HEK293T (cell line): ENCODE results near the gene TFEC.

ENCODE experiments used
- ARNT ChIP-seq: fragments of 450-650 bp; IDR thresholded peaks from 2 replicates; pipeline ENCODE4 v1.6.1; 2017; ENCODE audit warnings: mild to moderate bottlenecking
- BHLHE40 ChIP-seq: fragments of 450-650 bp; IDR thresholded peaks from 2 replicates; pipeline ENCODE4 v1.6.1; 2016; ENCODE audit warnings: mild to moderate bottlenecking, moderate library complexity, borderline replicate concordance
- CTBP1 ChIP-seq: fragments of 450-650 bp; IDR thresholded peaks from 2 replicates; pipeline ENCODE4 v1.6.1; 2016; ENCODE audit warnings: borderline replicate concordance
- ELF4 ChIP-seq: fragments of 450-650 bp; IDR thresholded peaks from 2 replicates; pipeline ENCODE4 v1.6.1; 2017; ENCODE audit warnings: antibody characterized with exemption
- FOXA1 ChIP-seq: fragments of 450-650 bp; IDR thresholded peaks from 2 replicates; pipeline ENCODE4 v1.6.1; 2016; ENCODE audit warnings: mild to moderate bottlenecking
- FOXK2 ChIP-seq: fragments of 450-650 bp; IDR thresholded peaks from 2 replicates; pipeline ENCODE4 v1.6.1; 2016; ENCODE audit warnings: mild to moderate bottlenecking
- HDGF ChIP-seq: fragments of 450-650 bp; IDR thresholded peaks from 2 replicates; pipeline ENCODE4 v1.6.1; 2017; ENCODE audit warnings: antibody characterized with exemption, borderline replicate concordance
- L3MBTL2 ChIP-seq: fragments of 450-650 bp; conservative IDR thresholded peaks from 2 replicates; pipeline ENCODE4 v1.6.1; 2016; ENCODE audit warnings: mild to moderate bottlenecking
- NFRKB ChIP-seq: fragments of 450-650 bp; IDR thresholded peaks from 2 replicates; pipeline ENCODE4 v1.6.1; 2016; ENCODE audit warnings: mild to moderate bottlenecking, moderate library complexity
- PKNOX1 ChIP-seq: fragments of 450-650 bp; IDR thresholded peaks from 2 replicates; pipeline ENCODE4 v1.6.1; 2016
- SP1 ChIP-seq: fragments of 450-650 bp; IDR thresholded peaks from 2 replicates; pipeline ENCODE4 v1.6.1; 2017
- SUZ12 ChIP-seq: fragments of 450-650 bp; IDR thresholded peaks from 2 replicates; pipeline ENCODE4 v1.6.1; 2016; ENCODE audit warnings: mild to moderate bottlenecking
- ZNF384 ChIP-seq: fragments of 450-650 bp; IDR thresholded peaks from 2 replicates; pipeline ENCODE4 v1.6.1; 2016

GRCh38 chr7:116041615-116042014 lies 11.1 kb upstream of the TFEC start:
- no peak for TF ChIP-seq CTBP1
- no peak for TF ChIP-seq FOXA1
- TF ChIP-seq SUZ12 = no peak
- TF ChIP-seq NFRKB = no peak
- TF ChIP-seq FOXK2 = no peak
- no peak for TF ChIP-seq HDGF
- TF ChIP-seq L3MBTL2 = no peak
- no peak for TF ChIP-seq ZNF384
- TF ChIP-seq BHLHE40 = no peak
- no peak for TF ChIP-seq SP1
- no peak for TF ChIP-seq ELF4
- TF ChIP-seq ARNT = no peak
- TF ChIP-seq PKNOX1 = no peak
